ENCODE measurements around the gene CUL1.

GRCh38 chr7:148718431-148718830, 19.7 kb downstream of the CUL1 start:
- TF ChIP-seq CTCF (conservative IDR thresholded peaks at IDR 0.05 in 1 of 2, IDR thresholded peaks at IDR 0.05 in 1 of 2; ENCODE audit: extremely low read depth in 1 of 2, insufficient read depth in 1 of 2, low read depth in 1 of 2, low read length in 2 of 2), result no peak
- TF ChIP-seq EZH2 (IDR thresholded peaks at IDR 0.05; ENCODE audit: borderline replicate concordance, low read length), result no peak
